ENCODE results near the gene RCBTB2. TPM values are rescaled to one million over a fixed set of nuclear protein-coding genes. Genes with fewer than 3 reads are reported as not detected.
"Not testable (repeated sequence)": the region's sequence is repeated elsewhere in the genome, so short reads cannot be mapped to it uniquely, and the experiment has no call there.

Gene RCBTB2
- 1 to 10 TPM; 1.6 to 1.7 TPM for total RNA-seq

DNA sequence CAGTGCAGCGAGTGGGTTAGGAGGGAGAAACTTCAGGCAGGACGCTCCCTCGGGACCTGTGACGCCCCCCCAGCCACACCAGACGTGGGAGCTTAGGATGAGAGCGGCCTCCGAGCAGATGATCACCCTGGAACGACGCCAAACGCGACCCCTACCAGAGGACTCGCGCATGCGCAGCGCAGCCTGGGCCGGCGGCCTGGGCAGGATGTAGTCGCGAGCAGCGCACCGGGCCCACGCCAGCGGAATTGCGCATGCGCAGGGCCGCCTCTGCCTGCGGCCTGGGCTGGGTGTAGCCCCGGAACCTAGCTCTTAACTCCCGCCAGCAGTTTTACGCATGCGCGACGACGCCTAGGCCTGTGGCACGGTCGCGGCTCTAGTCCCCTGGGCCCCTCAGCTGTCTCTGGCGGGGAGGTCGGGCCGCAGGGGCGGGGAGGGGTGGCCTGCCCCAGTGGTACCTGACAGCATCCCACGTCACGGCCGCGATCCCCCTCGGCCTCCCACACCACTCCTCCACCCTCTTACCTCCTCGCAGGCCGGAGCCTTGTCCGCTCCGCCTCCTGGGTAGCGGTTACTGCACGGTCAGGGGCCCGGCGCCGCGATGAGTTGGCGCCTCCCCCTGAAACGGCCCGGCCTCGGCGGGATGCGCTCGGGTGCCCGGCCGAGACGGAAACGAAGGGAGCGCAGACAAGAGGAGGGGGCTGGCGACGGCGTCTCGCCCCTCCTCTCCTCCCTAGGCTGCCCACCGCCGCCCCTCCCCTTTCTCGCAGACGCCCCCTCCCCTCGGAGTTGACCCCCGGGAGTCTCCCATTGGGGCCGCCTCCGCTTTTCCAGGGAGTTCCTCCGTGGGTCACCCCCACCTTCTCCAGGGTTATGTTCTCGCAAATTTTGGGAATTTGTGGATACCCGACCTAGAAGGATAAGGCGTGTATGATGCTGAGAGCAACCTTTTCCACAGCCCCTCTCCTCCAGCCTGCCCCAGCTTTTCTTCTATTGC is at the start of gene RCBTB2:
Gene RCBTB2, minus strand, starts transcription at position 575 of the 994 bp plus-strand sequence. CDS start 11,141 bp downstream, outside the sequence.
- Mint-ChIP-seq H3K27ac (peak within 1 kb of the TSS; percentile 96 to 99), H3K9me3 (peaks cover 0 to 22% of the 10 kb centered on the region in 2 donors), H3K36me3 (no peaks in the 10 kb centered on the region)
- DNase-seq (ENCODE audit: low spot score in 2 of 2) (peak; percentile 99), ATAC-seq (peak; percentile 93 to 94)

DNA sequence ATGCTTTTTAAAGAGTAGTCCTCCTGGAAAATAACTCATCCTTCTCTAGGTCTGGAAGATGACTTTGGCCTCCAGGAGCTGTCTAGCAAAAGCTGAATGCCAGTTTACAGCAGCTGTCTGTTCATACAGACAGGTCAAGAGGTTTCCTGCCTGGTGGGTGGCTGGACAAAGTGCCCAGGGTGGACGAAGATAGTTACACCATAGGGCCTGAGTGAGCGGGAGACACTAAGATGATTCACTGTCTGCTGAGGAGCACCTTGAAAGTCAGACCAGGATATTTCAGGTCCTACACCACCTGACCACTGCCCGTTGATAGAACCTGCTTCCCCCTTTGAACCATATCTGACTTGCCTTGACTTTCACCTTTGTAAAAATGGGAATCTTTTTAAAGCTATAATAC is 49.2 kb upstream of the RCBTB2 start:
- H3K36me3 Mint-ChIP-seq = no peaks in the 10 kb centered on the region
- no peak for DNase-seq (ENCODE audit: low spot score in 2 of 2)
- ATAC-seq = no peak
- no peak overlapping the region for H3K27ac Mint-ChIP-seq
- no peaks in the 10 kb centered on the region for H3K9me3 Mint-ChIP-seq

DNA sequence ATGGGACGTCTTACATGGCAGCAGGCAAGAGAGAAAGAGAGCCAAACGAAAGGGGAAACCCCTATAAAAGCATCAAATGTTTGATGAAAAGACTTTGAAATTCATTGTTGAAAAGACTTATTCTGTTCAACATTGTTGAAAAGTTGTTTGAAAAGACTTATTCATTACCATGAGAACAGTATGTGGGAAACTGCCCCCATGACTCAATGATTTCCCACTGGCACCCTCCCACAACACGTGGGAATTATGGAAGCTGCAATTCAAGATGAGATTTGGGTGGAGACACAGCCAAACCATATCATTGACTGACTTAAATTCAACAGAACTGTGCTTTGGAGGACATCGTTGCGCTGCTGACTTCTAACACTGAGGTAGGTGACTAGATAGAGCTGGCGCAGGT is 48.0 kb upstream of the RCBTB2 start:
- no peaks in the 10 kb centered on the region for H3K36me3 Mint-ChIP-seq
- no peak for ATAC-seq

DNA sequence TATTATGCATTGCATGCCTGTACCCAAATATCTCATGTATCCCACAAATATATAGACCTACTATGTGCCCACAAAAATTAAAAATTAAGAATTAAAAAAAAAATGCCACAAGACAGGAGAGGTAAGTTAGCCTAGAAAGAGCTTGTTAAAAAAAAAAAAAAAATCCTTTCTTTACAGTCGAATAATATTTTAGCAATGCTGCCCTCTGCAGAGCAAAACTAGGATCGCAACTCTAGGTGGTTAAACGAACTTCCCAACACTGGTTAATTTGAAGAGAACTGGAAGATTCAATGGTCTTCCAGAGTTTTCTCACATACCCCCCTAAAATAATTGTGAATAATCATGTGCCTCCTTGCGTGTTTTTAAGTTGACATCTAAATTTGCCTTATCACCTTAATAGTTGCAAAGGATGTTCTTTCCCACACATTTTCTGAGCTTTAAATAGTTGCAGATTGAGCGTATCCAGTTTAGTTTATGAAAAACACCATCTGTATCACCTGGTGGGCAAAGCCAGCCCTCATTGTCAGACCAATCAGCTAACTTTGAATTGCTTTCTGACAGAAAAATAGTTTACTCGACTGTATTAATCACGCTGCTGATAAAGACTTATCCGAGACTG is 47.4 kb upstream of the RCBTB2 start:
- ATAC-seq = peak; percentile 32 to 54

More for the DNA sequence above, 48.0 kb upstream of the RCBTB2 start:
- DNase-seq (ENCODE audit: low spot score in 2 of 2) = no peak
- no peak overlapping the region for H3K27ac Mint-ChIP-seq
- no peaks in the 10 kb centered on the region for H3K9me3 Mint-ChIP-seq

DNA sequence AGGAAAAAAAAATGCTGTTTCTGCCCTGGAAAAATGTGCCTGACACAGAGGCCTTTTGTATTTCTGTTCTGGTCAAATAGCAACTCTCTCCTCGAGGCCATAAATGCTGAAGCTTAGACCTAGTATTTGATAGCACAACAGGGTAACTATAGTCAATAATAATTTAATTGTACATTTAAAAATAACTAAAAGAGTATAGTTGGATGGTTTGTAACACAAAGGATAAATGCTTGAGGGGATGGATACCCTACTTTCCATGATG is 47.0 kb upstream of the RCBTB2 start:
- ATAC-seq, H3K27ac Mint-ChIP-seq: not testable (repeated sequence)

More for the DNA sequence above, 47.4 kb upstream of the RCBTB2 start:
- no peaks in the 10 kb centered on the region for H3K36me3 Mint-ChIP-seq
- H3K27ac Mint-ChIP-seq = no peak overlapping the region
- DNase-seq (ENCODE audit: low spot score in 2 of 2) = peak in 1 of 2 donors; percentile 66
- no peaks in the 10 kb centered on the region for H3K9me3 Mint-ChIP-seq

DNA sequence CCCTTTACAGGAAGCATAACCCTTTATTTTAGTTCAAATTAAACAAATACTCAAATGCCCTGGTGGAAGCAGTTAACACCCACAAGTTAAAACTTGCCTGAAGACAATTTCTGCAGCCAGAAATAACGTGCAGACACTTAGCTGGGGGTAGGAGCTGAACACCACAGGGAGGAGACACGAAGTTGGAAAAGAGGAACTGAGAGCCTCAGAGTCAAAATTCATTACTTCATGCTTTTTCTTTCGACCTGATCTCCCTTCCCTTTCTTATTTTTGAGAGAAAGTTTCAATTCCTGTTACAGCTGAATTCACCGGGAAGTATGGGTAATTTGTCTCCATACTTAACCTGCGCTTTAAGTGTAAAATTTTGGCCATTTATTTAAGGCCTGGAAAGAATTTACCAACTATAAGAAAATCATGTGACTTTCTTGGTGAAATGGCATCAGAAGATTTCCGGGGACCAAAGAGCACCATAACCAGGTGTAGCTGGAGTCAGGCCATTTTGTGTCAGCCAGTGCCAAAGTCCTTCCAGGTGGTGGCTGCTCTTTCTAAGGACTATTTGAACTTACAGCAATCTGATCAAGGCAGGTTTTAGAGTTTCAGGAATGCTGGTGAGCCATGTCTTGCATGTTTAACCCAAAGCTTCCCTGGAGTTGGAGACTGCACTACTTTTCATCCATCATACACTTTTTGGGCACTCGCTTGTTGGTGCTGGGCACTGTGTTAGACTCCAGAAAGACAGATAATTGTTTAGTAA is 46.5 kb upstream of the RCBTB2 start:
- Mint-ChIP-seq H3K27ac (no peak overlapping the region), H3K36me3 (no peaks in the 10 kb centered on the region), H3K9me3 (no peaks in the 10 kb centered on the region)
- DNase-seq (ENCODE audit: low spot score in 2 of 2) = no peak
- no peak for ATAC-seq

More for the DNA sequence above, 47.0 kb upstream of the RCBTB2 start:
- not testable (repeated sequence) for H3K36me3 Mint-ChIP-seq; H3K9me3 Mint-ChIP-seq; DNase-seq (ENCODE audit: low spot score in 2 of 2)

DNA sequence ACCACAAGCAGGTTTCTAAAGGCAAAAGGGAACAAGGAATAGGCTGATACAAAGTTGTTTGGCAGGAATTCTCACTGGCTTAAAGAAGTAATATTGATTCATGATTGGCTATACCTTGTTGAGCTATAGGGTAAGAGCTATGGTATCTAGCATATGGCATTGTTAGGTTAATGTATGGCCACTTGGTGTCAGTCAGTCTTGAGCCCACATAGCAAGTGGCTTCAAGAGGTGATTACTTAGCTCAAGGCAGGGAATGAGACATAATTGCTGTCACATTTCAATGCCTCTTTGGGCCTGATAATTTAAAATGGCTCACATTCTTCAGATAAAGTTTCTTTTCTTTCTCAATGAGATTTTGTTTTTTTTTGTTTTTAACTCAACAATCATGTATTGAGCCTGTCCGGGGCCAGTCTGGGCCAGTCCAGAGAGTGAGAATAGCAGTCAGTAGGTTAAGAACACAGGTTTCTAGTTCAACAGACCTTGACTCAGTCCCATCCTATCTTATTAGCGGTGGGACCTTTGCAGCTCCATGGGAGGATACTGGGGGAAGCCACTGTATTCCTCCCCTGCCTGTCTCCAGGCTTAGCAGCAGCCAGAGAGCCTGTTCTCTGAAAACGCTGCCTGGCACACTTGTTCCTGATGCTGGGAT is 45.8 kb upstream of the RCBTB2 start:
- DNase-seq (ENCODE audit: low spot score in 2 of 2) = no peak

DNA sequence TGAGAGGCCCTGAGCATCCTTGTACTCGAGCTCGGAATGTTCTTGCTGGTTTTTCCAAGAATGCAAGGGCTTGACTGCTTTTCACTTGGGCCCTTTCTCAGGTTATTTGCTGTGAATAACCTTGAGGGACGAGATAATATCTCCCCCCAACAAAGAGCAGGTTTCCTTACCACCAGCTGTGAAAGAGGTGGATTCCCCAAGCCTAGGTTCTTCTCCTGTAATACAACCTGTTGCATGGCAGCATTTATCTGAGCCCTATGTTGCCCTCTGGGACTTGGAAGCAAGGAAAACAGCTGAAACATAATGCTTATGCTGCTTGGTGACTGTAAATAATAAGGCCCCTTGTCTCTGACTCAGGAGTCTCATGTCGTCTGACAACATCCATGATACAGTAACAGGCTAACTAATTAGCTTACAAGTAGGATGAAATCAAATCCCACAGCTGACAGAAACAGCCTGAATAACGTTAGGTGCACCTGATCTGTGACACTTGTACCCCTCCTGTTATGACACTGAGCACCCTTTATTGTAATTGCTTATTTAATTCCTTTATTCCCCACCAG is 43.6 kb upstream of the RCBTB2 start:
- Mint-ChIP-seq H3K9me3 (no peaks in the 10 kb centered on the region), H3K36me3 (no peaks in the 10 kb centered on the region), H3K27ac (no peak overlapping the region)
- DNase-seq (ENCODE audit: low spot score in 2 of 2) (no peak), ATAC-seq (no peak)

More for the DNA sequence above, 45.8 kb upstream of the RCBTB2 start:
- no peaks in the 10 kb centered on the region for H3K9me3 Mint-ChIP-seq
- ATAC-seq = no peak
- H3K36me3 Mint-ChIP-seq = no peaks in the 10 kb centered on the region
- no peak overlapping the region for H3K27ac Mint-ChIP-seq

DNA sequence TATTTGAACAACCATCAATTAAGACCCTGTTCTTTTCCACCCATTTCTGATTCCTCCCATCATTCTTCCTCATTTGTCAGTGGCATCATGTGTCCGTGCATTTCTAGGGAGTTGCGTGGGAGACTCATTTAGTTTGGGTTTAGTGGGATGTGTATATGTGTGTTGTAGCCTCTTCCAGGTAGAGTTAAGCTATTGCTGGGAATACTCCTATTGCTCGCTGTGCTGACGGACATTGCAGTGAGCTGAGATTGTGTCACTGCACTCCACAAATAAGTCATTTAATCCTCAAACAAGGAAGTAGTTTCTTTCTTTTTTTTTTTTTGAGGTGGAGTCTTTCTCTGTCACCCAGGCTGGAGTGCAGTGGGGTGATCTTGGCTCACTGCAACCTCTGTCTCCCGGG is 42.2 kb upstream of the RCBTB2 start:
- Mint-ChIP-seq H3K9me3 (no peaks in the 10 kb centered on the region), H3K27ac (no peak overlapping the region), H3K36me3 (no peaks in the 10 kb centered on the region)
- DNase-seq (ENCODE audit: low spot score in 2 of 2) = no peak
- no peak for ATAC-seq

DNA sequence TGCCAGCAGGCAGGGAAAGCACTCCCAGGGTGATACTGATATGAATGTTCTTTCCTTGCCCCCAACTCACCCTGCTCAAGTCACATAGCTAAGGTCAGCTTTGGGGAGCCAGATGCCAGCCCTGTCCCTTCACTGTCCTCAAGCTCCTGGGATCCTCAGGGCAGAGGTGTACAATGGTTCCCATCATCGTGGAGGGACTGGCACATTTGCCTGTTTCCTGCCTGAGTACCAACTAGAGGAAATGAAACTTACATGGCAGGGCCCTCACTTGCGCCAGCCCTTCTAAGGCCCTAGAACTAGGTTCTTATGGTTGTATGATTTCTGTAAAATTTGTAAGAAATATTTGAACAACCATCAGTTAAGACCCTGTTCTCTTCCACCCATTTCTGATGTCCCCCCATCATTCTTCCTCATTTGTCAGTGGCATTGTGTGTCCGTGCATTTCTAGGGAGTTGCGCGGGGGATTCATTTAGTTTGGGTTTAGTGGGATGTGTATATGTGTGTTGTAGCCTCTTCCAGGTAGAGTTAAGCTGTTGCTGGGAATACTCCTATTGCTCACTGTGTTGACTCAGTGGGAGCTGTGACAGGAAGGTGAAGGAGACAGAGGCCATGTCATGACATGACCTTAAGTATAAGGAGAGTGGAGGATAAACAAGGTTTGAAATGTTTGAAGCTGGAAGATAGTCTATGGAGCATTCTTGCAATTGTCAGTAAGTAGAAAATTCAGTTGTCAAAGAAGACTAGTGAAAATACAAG is 41.3 kb upstream of the RCBTB2 start:
- DNase-seq (ENCODE audit: low spot score in 2 of 2) (no peak), ATAC-seq (no peak)
- Mint-ChIP-seq H3K9me3 (no peaks in the 10 kb centered on the region), H3K27ac (no peak overlapping the region), H3K36me3 (no peaks in the 10 kb centered on the region)

DNA sequence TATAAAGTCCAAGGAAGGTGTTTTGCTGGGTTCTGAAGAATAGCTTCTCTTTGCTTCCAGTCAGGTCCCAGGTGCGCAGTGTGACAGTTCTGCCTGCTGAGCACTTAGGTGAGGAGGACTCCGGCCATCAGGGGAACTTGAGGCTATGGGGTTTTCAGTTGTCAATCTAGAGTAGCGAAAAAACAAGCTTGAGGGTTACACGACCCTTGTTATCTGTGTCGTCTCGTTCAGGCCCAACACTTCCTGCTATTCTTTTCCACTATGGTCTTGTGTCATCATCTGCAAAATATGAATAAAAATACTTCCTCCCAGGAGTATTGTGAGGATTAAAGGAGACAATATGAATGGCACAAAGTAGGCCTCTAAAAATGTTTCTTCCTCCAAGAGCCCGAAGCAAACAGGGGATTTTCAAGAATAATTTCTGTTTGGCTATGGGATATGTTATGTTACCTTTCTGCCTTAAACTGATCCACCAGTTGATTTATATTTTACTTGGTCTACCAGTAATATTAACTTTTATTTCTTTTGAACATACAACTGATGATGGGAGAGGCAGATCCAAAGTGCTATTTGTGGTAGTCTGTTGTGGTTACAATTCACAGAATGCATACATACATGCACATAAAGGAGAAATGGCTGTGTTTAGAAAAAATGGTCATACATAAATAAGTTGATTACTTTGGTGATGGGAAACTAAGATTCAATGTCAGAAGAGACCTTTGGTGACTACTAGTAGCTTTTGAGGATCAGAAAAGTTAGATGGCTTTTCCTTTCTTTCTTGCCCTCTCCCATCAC is 40.5 kb upstream of the RCBTB2 start:
- Mint-ChIP-seq H3K36me3 (no peaks in the 10 kb centered on the region), H3K27ac (no peak overlapping the region), H3K9me3 (no peaks in the 10 kb centered on the region)
- DNase-seq (ENCODE audit: low spot score in 2 of 2) (no peak), ATAC-seq (no peak)

DNA sequence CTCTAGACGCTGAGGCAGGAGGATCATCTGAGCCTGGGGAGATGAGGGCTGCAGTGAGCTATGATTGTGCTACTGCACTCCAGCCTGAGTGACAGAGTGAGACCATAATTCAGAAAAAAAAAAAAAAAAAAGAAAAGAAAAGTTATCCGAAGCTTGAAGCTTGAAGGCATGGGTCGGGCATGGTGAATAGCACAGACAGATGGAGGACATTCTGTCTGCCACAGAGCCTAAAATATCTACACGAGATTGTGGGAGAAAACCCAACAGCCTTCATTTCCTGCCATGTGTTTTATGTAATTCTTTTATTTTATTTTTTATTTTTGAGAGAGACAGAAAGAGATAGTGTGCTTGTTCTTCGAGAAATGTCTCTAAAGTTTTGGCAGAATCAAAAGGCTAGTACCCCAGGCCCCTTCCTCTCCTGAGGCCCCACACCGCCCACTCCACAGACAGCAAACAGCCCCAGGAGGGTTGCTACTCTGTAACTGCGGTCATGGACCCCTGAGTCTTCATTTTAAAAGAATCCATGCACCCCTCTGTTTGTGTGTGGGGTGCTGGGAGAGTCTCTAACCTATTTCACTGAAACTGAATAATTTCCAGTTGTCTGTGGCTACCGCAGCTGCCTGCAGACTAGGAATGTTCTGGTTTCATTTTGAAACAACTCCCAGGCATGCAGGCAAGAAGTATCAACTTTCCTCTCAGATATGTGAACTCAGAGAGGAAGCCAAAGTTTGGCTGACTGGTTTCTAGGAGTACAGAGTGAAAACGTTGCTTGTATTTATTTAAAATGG is 38.4 kb upstream of the RCBTB2 start:
- ATAC-seq (no peak), DNase-seq (ENCODE audit: low spot score in 2 of 2) (no peak)
- Mint-ChIP-seq H3K27ac (no peak overlapping the region), H3K9me3 (no peaks in the 10 kb centered on the region), H3K36me3 (no peaks in the 10 kb centered on the region)

DNA sequence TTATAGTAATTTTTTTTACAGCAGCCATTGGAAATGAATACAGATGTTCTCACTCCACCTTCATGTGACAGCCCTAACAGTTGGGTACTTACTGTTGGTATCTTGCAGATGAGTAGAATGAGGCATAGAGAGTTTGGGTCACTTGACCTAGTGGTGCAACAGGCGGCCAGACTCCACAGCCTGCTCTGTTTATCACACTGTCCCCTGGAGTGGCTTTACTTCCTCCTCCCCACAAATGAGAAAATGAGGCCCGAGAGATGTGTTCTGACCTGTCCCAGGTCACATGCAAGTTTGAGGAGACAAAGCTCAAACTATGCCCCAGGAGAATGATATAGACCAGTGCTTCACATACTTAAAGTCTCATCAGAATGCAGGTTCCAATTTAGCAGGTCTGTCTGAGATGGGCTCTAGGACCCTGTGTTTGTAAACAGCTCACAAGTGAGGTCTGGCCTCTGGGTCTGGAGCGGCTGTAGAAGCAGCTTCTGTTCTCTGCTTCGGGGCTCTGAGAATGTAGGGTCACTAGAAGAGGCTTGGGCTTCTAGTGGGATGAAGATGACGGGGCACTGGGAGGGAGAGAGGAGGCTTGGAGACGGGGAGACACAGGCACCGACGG is 37.4 kb upstream of the RCBTB2 start:
- H3K9me3 Mint-ChIP-seq = no peaks in the 10 kb centered on the region
- no peak overlapping the region for H3K27ac Mint-ChIP-seq
- ATAC-seq (no peak), DNase-seq (ENCODE audit: low spot score in 2 of 2) (no peak)
- peaks cover 0 to 5% of the 10 kb centered on the region in 2 donors for H3K36me3 Mint-ChIP-seq

DNA sequence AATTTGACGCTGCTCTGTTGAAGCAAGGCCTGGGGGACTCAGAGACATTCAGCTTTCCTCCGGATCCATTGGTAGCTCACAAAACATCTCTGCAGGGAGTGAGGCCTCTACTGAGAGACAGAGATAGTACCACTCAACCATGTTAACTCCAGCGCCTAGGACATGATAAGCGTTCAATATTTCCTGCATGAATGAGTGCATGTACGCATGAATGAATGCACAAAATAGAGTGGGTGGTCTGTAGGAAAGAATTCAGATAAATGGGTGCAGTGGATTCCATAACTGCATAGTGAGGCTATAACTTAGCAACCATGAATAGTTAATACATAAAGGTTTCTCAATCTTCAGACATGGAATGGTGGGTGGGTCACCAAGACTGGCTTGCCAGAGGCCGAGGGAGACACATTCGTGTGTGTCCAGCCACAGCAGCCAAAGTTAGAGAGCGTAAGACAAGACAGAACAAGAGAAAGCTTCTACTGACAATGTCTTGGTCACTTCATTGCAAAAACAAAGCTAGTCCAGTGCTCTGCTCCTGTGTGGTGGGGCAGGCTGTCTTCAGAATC is 36.3 kb upstream of the RCBTB2 start:
- peaks cover 0 to 7% of the 10 kb centered on the region in 2 donors for H3K36me3 Mint-ChIP-seq
- no peak for DNase-seq (ENCODE audit: low spot score in 2 of 2)
- H3K9me3 Mint-ChIP-seq = no peaks in the 10 kb centered on the region
- H3K27ac Mint-ChIP-seq = no peak overlapping the region
- no peak for ATAC-seq

Data from activated naive CD4-positive, alpha-beta T cell treated with anti-CD3 and anti-CD28 coated beads, Interleukin-2, amount 50 U/mL, for 72 hours (primary cell).